OCI-LY3 (cell line): ENCODE results near the gene AIG1.

ENCODE experiments used
- H2AFZ ChIP-seq: fragments of 200-600, 300-600 bp; shearing (Covaris generic); 2 replicates; pipeline ENCODE4 v1.6.0; 2014; ENCODE audit warnings: antibody characterized with exemption, low read depth, low read length
- H3K27ac ChIP-seq: fragments of 200-600, 300-600 bp; sonication (generic); 2 replicates; pipeline ENCODE4 v1.5.1; 2014; ENCODE audit warnings: mild to moderate bottlenecking, low read length, moderate library complexity, mixed read lengths
- H3K27me3 ChIP-seq: fragments of 200-600, 300-600 bp; sonication (generic); 2 replicates; pipeline ENCODE4 v1.6.1; 2014; ENCODE audit warnings: low read depth, low read length, mixed read lengths
- H3K36me3 ChIP-seq: fragments of 200-600, 300-600 bp; sonication (generic); replicated peaks from 2 replicates; pipeline ENCODE3; 2014; ENCODE audit warnings: low read depth, low read length, mixed read lengths
- H3K4me1 ChIP-seq: fragments of 300-600, 200-600 bp; sonication (generic); 2 replicates; pipeline ENCODE4 v1.6.1; 2014; ENCODE audit warnings: low read length, mixed read lengths
- H3K4me2 ChIP-seq: fragments of 200-600, 300-600 bp; sonication (generic); 2 replicates; pipeline ENCODE4 v1.6.1; 2014; ENCODE audit warnings: low read length, mixed read lengths
- H3K4me3 ChIP-seq: fragments of 300-600, 200-600 bp; sonication (generic); 2 replicates; pipeline ENCODE4 v1.5.1; 2014; ENCODE audit warnings: antibody characterized with exemption, mild to moderate bottlenecking, low read length, moderate library complexity
- H3K79me2 ChIP-seq: fragments of 300-600, 200-600 bp; shearing (Covaris generic); 2 replicates; pipeline ENCODE4 v1.6.1; 2014; ENCODE audit warnings: mild to moderate bottlenecking, low read length, mixed read lengths
- H3K9ac ChIP-seq: fragments of 300-600, 200-600 bp; shearing (Covaris generic); 2 replicates; pipeline ENCODE4 v1.6.0; 2014; ENCODE audit warnings: mild to moderate bottlenecking, low read length, moderate library complexity
- H3K9me3 ChIP-seq: fragments of 200-600, 300-600 bp; shearing (Covaris generic); 2 replicates; pipeline ENCODE4 v1.6.1; 2014; ENCODE audit warnings: low read length, mixed read lengths; ENCODE audit not compliant: insufficient read depth
- H4K20me1 ChIP-seq: fragments of 200-600, 300-600 bp; sonication (generic); 2 replicates; pipeline ENCODE4 v1.6.1; 2016; ENCODE audit warnings: low read length, mixed read lengths; ENCODE audit not compliant: insufficient read depth
- CTCF ChIP-seq: fragments of 200-600, 300-600 bp; sonication (generic); IDR thresholded peaks from 2 replicates; pipeline ENCODE4 v1.5.1; 2014; ENCODE audit warnings: antibody characterized with exemption, low read length, low read depth
- EZH2phosphoT487 ChIP-seq: fragments of 200-600 bp; shearing (Covaris generic); IDR thresholded peaks from 2 replicates; pipeline ENCODE4 v1.6.1; 2018; ENCODE audit warnings: antibody characterized with exemption, mixed run types, low read depth

AIG1 gene

GRCh38 chr6:143174516-143174915 is 113.8 kb downstream of the AIG1 start:
- Histone ChIP-seq H3K9ac (no peak overlapping the region), H3K27me3 (no peaks in the 10 kb centered on the region), H3K36me3 (no peaks in the 10 kb centered on the region), H4K20me1 (no peaks in the 10 kb centered on the region), H3K9me3 (no peaks in the 10 kb centered on the region), H3K4me3 (no peak overlapping the region), H3K27ac (no peak overlapping the region), H3K79me2 (no peaks in the 10 kb centered on the region), H2AFZ (no peak overlapping the region), H3K4me1 (no peaks in the 10 kb centered on the region), H3K4me2 (no peak overlapping the region)
- no peak for TF ChIP-seq CTCF
- no peak for TF ChIP-seq EZH2phosphoT487

GRCh38 chr6:143174951-143175350 is 114.3 kb downstream of the AIG1 start:
- Histone ChIP-seq H4K20me1 (no peaks in the 10 kb centered on the region), H3K36me3 (no peaks in the 10 kb centered on the region), H3K9me3 (no peaks in the 10 kb centered on the region), H3K4me3 (no peak overlapping the region), H2AFZ (no peak overlapping the region), H3K4me1 (no peaks in the 10 kb centered on the region), H3K27me3 (no peaks in the 10 kb centered on the region), H3K79me2 (no peaks in the 10 kb centered on the region), H3K27ac (no peak overlapping the region), H3K9ac (no peak overlapping the region), H3K4me2 (no peak overlapping the region)
- no peak for TF ChIP-seq EZH2phosphoT487
- TF ChIP-seq CTCF: no peak

GRCh38 chr6:143176090-143177021 is 115.7 kb downstream of the AIG1 start:
- no peak overlapping the region for H2AFZ ChIP-seq
- no peak overlapping the region for H3K27ac ChIP-seq
- H3K4me2 ChIP-seq: no peak overlapping the region
- H3K4me3 ChIP-seq: no peak overlapping the region
- no peaks in the 10 kb centered on the region for H3K9me3 ChIP-seq
- H3K4me1 ChIP-seq: no peaks in the 10 kb centered on the region
- no peaks in the 10 kb centered on the region for H4K20me1 ChIP-seq
- H3K36me3 ChIP-seq: no peaks in the 10 kb centered on the region
- no peaks in the 10 kb centered on the region for H3K79me2 ChIP-seq
- TF ChIP-seq CTCF (peak; percentile 15; the same call in 1 of the 2 replicates), EZH2phosphoT487 (no peak)
- H3K27me3 ChIP-seq: no peaks in the 10 kb centered on the region
- no peak overlapping the region for H3K9ac ChIP-seq

- no peaks in the 10 kb centered on the region; the same call in 1 of the 2 replicates for H3K4me1 ChIP-seq
- TF ChIP-seq CTCF (no peak), EZH2phosphoT487 (no peak)
- no peaks in the 10 kb centered on the region for H3K36me3 ChIP-seq
- no peaks in the 10 kb centered on the region for H3K27me3 ChIP-seq
- H2AFZ ChIP-seq: no peak overlapping the region
- H3K4me2 ChIP-seq: no peak overlapping the region
- H3K27ac ChIP-seq: no peak overlapping the region
- no peak overlapping the region for H3K4me3 ChIP-seq
- no peaks in the 10 kb centered on the region for H4K20me1 ChIP-seq
- H3K9me3 ChIP-seq: no peaks in the 10 kb centered on the region
- no peaks in the 10 kb centered on the region for H3K79me2 ChIP-seq
- no peak overlapping the region for H3K9ac ChIP-seq
These were observed 117.0 kb downstream of the AIG1 start for GRCh38 chr6:143177706-143178105.
